HUES64 (cell line): Measurements from ENCODE around the gene MRE11.
"Not testable (repeated sequence)": the region's sequence is repeated elsewhere in the genome, so short reads cannot be mapped to it uniquely, and the experiment has no call there.

Source experiments
- H3K27ac ChIP-seq: 2 replicates; pipeline ENCODE4 v1.7.0; 2013; ENCODE audit warnings: low read depth, low read length, inconsistent platforms
- H3K27me3 ChIP-seq: 2 replicates; pipeline ENCODE4 v1.6.1; 2013; ENCODE audit warnings: mild to moderate bottlenecking, low read length; ENCODE audit not compliant: insufficient read depth
- H3K36me3 ChIP-seq: 2 replicates; pipeline ENCODE4 v1.6.1; 2013; ENCODE audit warnings: mild to moderate bottlenecking, low read length; ENCODE audit not compliant: insufficient read depth
- H3K4me1 ChIP-seq: 2 replicates; pipeline ENCODE4 v1.6.1; 2013; ENCODE audit warnings: mild to moderate bottlenecking, low read length, moderate library complexity; ENCODE audit not compliant: insufficient read depth
- H3K4me3 ChIP-seq: 2 replicates; pipeline ENCODE4 v1.5.1; 2013; ENCODE audit warnings: mild to moderate bottlenecking, low read length, moderate library complexity
- H3K9ac ChIP-seq: 2 replicates; pipeline ENCODE4 v1.6.1; 2013; ENCODE audit warnings: mild to moderate bottlenecking, low read depth, low read length
- H3K9me3 ChIP-seq: 2 replicates; pipeline ENCODE4 v1.6.1; 2013; ENCODE audit warnings: low read depth, low read length; ENCODE audit not compliant: insufficient read depth
- WGBS: fragments of 150-250, 120-280 bp; methylation state at CpG from one replicate; pipeline ENCODE4 v1.1.7; 2013; ENCODE audit warnings: missing lambda C conversion rate; 5-methylcytosine and 5-hydroxymethylcytosine counted together

Gene MRE11

GRCh38 chr11:94417386-94417987, 76.2 kb downstream of the MRE11 start:
- no peak overlapping the region for H3K9ac ChIP-seq
- H3K36me3 ChIP-seq = peaks cover 20% of the 10 kb centered on the region
- H3K4me1 ChIP-seq = no peaks in the 10 kb centered on the region
- 84% methylated on average over 3 of the region's 4 CpGs for WGBS
- no peak overlapping the region for H3K4me3 ChIP-seq
- H3K27ac ChIP-seq = no peak overlapping the region
- H3K27me3 ChIP-seq = no peaks in the 10 kb centered on the region
- H3K9me3 ChIP-seq = no peaks in the 10 kb centered on the region

- Histone ChIP-seq H3K9me3 (no peaks in the 10 kb centered on the region), H3K9ac (no peak overlapping the region), H3K27ac (no peak overlapping the region), H3K4me1 (no peaks in the 10 kb centered on the region), H3K27me3 (peaks cover 24% of the 10 kb centered on the region), H3K4me3 (no peak overlapping the region), H3K36me3 (no peaks in the 10 kb centered on the region)
- WGBS = 93% methylated on average over 4 of the region's 4 CpGs
Observed at GRCh38 chr11:94405062-94405833, 88.4 kb downstream of the MRE11 start.

GRCh38 chr11:94402355-94402754, 91.3 kb downstream of the MRE11 start:
- H3K4me1 ChIP-seq = no peaks in the 10 kb centered on the region
- no peak overlapping the region for H3K4me3 ChIP-seq
- H3K9ac ChIP-seq = no peak overlapping the region
- peaks cover 48% of the 10 kb centered on the region for H3K27me3 ChIP-seq
- H3K27ac ChIP-seq = no peak overlapping the region
- H3K36me3 ChIP-seq = no peaks in the 10 kb centered on the region
- WGBS = 17% methylated on average over 1 of the region's 1 CpG
- no peaks in the 10 kb centered on the region for H3K9me3 ChIP-seq

- no peaks in the 10 kb centered on the region for H3K36me3 ChIP-seq
- 27% methylated on average over 10 of the region's 10 CpGs for WGBS
- H3K9ac ChIP-seq = no peak overlapping the region
- no peaks in the 10 kb centered on the region for H3K9me3 ChIP-seq
- no peaks in the 10 kb centered on the region for H3K4me1 ChIP-seq
- H3K4me3 ChIP-seq = peak overlapping the region; percentile 58
- H3K27me3 ChIP-seq = peaks cover 48% of the 10 kb centered on the region
- no peak overlapping the region for H3K27ac ChIP-seq
Observed at GRCh38 chr11:94401773-94402265, 91.8 kb downstream of the MRE11 start.

- Histone ChIP-seq H3K9ac (peak within 1 kb of the TSS; percentile 32; the same call in 1 of the 2 replicates), H3K36me3 (no peaks in the 10 kb centered on the region), H3K4me3 (peak within 1 kb of the TSS; percentile 58), H3K27me3 (peaks cover 48% of the 10 kb centered on the region), H3K27ac (no peak within 1 kb of the TSS), H3K9me3 (no peaks in the 10 kb centered on the region), H3K4me1 (no peaks in the 10 kb centered on the region)
- 6% methylated on average over 73 of the region's 73 CpGs for WGBS
Observed at GRCh38 chr11:94400839-94401772, 92.5 kb downstream of the MRE11 start, which contains the start of gene GPR83. TSS of gene GPR83 (minus strand) at chr11:94401419. CDS start at chr11:94401247, 172 bp downstream.

- Histone ChIP-seq H3K27me3 (peaks cover 48% of the 10 kb centered on the region), H3K36me3 (no peaks in the 10 kb centered on the region), H3K4me1 (no peaks in the 10 kb centered on the region), H3K9me3 (no peaks in the 10 kb centered on the region), H3K9ac (no peak overlapping the region), H3K27ac (no peak overlapping the region), H3K4me3 (peak overlapping the region; percentile 58)
- 59% methylated on average over 4 of the region's 4 CpGs for WGBS
Observed at GRCh38 chr11:94400457-94400838, 93.2 kb downstream of the MRE11 start.

- no peaks in the 10 kb centered on the region for H3K9me3 ChIP-seq
- H3K27ac ChIP-seq = no peak overlapping the region
- no peak overlapping the region for H3K4me3 ChIP-seq
- 93% methylated on average over 4 of the region's 4 CpGs for WGBS
- H3K9ac ChIP-seq = no peak overlapping the region
- no peaks in the 10 kb centered on the region for H3K4me1 ChIP-seq
- H3K36me3 ChIP-seq = no peaks in the 10 kb centered on the region
- H3K27me3 ChIP-seq = peaks cover 48% of the 10 kb centered on the region
Observed at GRCh38 chr11:94400050-94400449, 93.6 kb downstream of the MRE11 start.

- peaks cover 48% of the 10 kb centered on the region for H3K27me3 ChIP-seq
- no peak overlapping the region for H3K4me3 ChIP-seq
- 80% methylated on average over 5 of the region's 5 CpGs for WGBS
- H3K4me1 ChIP-seq = no peaks in the 10 kb centered on the region
- no peak overlapping the region for H3K9ac ChIP-seq
- H3K36me3 ChIP-seq = no peaks in the 10 kb centered on the region
- H3K27ac ChIP-seq = no peak overlapping the region
- no peaks in the 10 kb centered on the region for H3K9me3 ChIP-seq
Observed at GRCh38 chr11:94398101-94398500, 95.5 kb downstream of the MRE11 start.

- no peak overlapping the region for H3K4me3 ChIP-seq
- H3K36me3 ChIP-seq = no peaks in the 10 kb centered on the region
- 95% methylated on average over 5 of the region's 5 CpGs for WGBS
- no peak overlapping the region for H3K9ac ChIP-seq
- H3K4me1 ChIP-seq = no peaks in the 10 kb centered on the region
- H3K9me3 ChIP-seq = no peaks in the 10 kb centered on the region
- no peak overlapping the region for H3K27ac ChIP-seq
- peaks cover 34% of the 10 kb centered on the region for H3K27me3 ChIP-seq
Observed at GRCh38 chr11:94396282-94396681, 97.4 kb downstream of the MRE11 start.

- not testable (repeated sequence) for H3K4me1 ChIP-seq, H3K36me3 ChIP-seq, H3K9me3 ChIP-seq, H3K4me3 ChIP-seq, H3K9ac ChIP-seq, H3K27me3 ChIP-seq, H3K27ac ChIP-seq
- WGBS = 80% methylated on average over 1 of the region's 4 CpGs
Observed at GRCh38 chr11:94391937-94392336, 101.7 kb downstream of the MRE11 start.

- Histone ChIP-seq H3K27ac (no peak overlapping the region), H3K9me3 (no peaks in the 10 kb centered on the region), H3K4me1 (no peaks in the 10 kb centered on the region), H3K4me3 (no peak overlapping the region), H3K36me3 (no peaks in the 10 kb centered on the region), H3K9ac (no peak overlapping the region), H3K27me3 (no peaks in the 10 kb centered on the region)
- 94% methylated on average over 5 of the region's 5 CpGs for WGBS
Observed at GRCh38 chr11:94379613-94380012, 114.0 kb downstream of the MRE11 start.
